Epidermal melanocyte (primary cell): ENCODE data around the gene CDH1.

ENCODE experiments used
- DNase-seq: peaks from one replicate; pipeline ENCODE4 v3.0.0; 2011; ENCODE audit warnings: low spot score; ENCODE audit not compliant: insufficient read length

CDH1 gene

DNA sequence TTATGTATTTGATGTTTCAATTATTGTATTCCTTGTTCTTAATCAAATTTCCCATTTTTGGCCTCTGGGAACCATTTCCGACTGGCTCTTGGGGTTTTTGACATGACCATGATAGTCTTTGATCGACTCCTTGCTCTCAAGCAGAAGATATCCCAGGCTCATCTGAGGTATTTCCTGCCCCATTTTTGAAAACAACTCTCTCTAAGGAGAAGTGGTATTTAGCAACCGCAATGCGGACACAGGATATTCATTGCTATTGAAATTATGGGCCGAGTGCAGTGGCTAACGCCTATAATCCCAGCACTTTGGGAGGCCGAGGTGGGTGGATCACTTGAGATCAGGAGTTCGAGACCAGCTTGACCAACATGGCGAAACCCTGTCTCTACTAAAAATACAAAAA lies 111.7 kb downstream of the CDH1 start:
- DNase-seq = no peak

DNA sequence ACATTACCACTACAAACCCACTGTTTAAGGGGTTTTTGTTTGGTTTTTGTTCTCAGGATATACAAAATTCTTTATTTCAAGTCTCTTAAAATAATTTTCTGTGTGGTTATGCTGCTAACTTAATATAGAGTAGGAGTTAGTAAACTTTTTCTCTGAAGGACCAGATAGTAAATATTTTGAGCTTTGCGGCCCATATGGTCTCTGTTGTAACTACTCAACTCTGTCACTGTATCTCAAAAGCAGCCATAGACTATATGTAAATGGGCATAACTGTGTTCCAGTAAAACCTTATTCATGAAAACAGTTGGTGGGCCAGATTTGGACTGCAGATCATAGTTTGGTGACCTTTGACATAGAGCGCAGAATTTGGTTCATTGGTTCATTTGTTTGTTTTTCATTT lies 113.4 kb downstream of the CDH1 start:
- DNase-seq = no peak

DNA sequence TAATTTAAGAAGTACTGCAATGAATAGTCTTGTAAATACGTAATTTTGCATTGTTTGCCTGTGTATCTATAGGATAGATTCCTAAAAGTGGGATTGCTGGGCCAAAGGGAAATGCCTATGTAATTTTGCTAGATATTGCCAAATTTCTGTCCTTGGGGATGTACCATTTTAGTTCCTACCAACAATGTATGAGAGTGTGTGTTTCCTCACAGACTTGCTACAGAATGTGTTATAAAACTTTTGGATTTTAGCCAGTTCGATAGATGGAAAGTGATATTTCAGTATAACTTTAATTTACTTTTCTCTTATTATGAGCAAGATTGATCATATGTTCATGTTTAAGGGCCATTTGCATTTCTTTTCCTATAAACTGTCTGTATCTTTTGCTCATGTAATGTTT lies 114.5 kb downstream of the CDH1 start:
- no peak for DNase-seq

DNA sequence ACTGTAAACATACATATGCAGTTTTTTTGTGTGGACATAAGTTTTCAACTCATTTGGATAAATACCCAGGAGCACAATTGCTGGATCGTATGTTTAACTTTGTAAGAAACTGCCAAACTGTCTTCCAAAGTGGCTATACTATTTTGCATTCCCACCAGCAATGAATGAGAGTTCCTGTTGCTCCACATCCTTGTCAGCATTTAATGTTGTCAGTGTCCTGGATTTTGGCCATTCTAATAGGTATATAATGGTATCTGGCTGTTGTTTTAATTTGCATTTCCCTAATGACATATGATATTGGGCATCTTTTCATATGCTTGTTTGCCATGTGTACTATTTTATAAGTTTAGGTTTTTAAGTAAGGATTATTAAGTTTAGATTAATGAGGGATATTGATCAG lies 120.4 kb downstream of the CDH1 start:
- DNase-seq = no peak

DNA sequence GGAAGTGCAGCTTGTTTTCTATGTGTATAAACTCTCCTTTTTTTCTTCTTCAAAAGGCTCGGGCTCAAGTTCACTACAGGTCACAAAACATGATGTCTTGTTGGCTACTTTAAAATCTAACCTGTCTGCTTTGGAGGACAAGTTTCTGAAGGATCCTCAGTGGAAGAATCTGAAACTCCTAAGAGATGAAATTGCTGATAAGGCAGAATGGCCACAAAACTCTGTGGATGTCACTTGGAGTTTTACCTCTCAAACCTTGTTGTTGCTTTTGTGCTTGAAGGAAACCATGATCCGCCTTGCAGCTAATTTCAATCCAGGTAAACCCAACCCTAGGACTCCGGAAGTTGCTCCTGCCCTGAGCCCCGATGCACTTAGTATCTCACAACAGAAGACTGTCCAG lies 122.7 kb downstream of the CDH1 start:
- DNase-seq = no peak

DNA sequence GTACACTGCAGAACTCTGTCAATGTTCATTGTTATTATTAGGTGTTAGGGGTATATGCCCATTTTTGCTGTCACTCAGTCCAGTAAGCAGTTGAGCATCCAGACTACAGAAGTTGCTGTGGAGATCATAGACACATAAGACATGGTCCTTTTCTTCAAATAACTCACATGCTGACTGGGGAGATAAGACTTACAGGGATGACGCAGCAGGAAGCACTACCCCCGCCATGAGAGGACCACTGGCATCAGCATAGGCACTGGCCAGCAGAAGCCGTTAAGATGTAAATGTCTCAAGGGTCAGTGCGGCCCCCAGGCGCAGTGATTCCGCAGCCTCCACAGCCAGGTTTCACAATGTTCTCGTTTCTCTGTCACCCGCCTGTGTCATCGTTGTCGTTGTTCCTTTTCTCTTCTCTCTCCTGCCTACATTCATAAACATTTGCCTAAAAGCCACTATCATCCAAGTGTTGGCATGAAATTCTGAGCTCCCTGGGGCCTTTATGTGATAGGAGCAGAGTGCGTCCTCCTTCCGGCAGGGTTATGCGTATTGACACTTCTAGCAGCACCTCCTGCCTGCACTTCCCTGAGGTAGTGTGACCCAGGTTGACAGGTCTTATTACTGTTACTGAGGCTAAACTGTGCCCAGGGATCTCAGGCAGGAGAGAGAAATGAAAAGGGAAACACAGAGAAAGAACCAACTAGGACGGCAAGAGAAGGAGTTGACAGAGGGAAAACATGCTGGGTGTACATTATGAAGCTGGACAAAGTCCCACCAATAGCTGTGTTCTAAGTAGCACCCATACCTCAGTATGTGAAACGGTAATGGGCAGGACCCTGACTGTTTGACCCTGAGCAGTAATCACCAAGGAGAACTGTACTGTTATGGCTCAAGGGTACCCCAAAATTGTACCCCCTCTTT lies 124.1 kb downstream of the CDH1 start:
- no peak for DNase-seq

DNA sequence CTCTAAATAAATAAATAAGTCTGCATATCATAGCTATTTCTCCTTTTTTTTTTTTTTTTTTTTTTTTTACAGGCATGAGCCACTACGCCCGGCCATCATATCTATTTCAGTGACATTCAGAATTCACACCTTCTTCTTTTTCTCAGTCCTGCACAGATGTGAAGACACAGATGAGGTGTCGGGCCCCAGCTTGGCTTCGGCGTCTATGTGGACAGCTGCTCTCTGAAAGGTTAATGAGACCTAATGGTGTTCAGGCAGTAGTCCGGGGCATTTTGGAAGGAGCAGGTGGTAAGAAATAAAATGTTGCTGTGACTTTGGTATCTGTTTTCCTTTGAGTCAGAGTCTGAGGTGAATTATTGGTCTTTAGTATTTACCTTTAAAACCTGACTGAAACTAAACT lies 129.8 kb downstream of the CDH1 start:
- DNase-seq = no peak

DNA sequence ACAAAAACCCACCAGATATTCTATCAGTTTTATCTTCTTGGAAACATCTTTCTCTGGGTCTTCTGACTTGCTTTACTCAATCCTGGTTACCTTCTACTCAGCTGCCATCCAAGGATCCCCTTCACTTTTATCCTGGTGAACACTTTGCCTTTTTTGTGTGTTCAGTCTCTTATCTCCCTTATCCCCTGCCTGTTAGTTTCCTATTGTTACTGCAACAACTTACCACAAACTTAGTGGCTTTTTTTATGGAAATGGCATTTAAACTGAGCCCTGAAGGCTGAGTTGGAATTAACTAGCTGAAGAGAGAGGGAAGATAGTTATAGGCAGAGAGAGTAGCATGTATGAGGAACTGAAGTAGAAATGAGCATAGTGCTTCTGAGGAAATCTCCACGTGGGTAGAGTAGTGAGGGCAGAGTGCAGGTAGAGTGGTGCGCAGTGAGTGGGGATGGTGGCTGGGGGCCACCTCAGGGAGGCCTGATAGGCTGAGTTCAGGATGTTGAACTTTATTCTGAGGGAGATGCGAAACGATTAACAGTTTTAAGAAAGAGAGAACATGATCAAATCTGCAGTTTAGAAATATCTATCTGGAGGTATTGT lies 132.5 kb downstream of the CDH1 start:
- no peak for DNase-seq

DNA sequence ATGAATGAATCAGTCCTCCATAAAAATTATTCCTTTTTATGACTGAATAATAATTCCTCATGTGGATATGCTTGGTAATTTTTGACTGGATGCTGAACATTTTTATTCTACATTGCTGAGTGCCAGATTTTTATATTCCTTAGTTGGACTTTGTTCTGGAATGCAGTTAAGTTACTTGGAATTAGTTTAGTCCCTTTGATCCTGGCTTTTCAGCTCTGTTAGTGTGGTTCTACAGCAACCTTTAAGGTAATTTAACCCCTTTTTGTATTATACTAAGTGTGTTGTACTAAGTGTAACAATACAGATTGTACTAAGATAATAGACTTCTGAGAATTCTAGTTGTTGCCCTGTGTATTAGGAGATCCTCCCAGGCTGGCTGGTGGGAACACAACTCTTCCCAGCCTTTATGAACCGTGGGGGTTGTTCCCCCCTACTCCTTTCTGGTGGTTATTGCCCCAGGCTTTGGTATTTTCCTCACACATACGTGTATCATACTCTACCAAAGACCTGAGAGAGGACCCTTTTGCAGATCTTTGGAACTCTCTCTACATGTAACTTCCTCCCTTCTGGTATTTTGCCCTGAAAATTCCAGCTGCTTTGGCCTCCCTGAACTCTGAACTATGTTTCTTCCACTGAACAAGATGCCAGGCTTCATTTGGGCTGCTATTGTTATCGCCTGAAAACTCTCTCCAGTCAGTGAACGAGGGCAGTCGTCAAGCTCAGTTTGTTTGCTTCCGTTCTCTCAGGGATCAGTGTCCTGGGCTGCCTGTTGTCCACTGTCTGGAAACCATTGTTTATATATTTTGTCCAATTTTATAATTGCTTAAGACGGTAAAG lies 136.8 kb downstream of the CDH1 start:
- no peak for DNase-seq

DNA sequence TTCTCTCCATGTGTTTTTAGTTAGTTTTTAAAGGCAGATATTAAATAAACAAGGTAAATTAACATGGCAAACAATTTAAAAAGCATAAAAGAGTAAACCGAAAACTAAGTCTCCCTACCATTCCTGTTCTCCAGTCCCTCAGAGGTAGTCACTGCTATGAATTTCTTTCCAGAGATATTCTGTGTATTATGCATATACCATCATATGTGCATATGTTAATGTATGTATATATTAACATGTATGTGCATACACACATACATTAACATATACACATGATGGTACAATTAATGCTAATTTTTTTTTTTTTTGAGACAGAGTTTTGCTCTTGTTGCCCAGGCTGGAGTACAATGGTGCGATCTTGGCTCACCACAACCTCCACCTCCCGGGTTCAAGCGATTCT lies 138.8 kb downstream of the CDH1 start:
- no peak for DNase-seq

DNA sequence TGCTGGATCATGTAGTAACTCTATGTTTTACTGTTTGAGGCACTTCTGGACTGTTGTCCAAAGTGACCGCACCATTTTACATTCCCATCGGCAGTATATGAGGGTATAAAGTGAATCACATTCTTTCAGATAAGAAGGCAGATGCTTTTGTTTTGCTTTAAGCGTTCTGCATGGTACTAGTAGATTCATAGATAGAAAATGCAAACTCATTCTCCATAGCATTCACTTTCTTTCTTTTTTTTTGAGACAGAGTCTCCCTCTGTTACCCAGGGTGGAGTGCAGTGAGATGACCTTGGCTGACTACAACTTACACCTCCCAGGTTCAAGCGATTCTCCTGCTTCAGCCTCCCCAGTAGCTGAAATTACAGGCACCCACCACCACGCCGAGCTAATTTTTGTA lies 146.6 kb downstream of the CDH1 start:
- no peak for DNase-seq

DNA sequence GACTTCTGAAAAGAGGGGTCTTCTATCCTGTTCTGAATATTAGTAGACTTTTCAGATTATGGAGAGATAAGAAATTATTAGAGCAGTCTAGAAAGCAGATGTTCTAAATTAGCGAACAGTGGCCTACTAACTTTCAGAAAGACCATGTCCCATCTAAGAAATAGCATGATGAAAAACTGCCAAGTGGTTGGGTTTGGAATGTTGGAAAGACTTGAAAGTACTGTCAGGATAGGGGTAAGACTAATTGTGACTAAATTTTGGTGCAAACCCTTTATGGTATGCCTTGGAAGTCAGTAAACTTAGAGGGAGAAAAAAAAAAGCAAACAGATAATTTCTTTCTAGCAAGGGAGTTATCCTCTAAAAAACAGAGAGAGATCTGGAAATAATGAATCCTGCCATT lies 147.3 kb downstream of the CDH1 start:
- no peak for DNase-seq
